Measurements from ENCODE around the gene PKN1. TPM values are rescaled to one million over a fixed set of nuclear protein-coding genes. Genes with fewer than 3 reads are reported as not detected.
"Not testable (repeated sequence)": the region's sequence is repeated elsewhere in the genome, so short reads cannot be mapped to it uniquely, and the experiment has no call there.

Gene PKN1
- polyA plus RNA-seq, 3 donors: 87.0 to 106 (median 98.6) TPM

DNA sequence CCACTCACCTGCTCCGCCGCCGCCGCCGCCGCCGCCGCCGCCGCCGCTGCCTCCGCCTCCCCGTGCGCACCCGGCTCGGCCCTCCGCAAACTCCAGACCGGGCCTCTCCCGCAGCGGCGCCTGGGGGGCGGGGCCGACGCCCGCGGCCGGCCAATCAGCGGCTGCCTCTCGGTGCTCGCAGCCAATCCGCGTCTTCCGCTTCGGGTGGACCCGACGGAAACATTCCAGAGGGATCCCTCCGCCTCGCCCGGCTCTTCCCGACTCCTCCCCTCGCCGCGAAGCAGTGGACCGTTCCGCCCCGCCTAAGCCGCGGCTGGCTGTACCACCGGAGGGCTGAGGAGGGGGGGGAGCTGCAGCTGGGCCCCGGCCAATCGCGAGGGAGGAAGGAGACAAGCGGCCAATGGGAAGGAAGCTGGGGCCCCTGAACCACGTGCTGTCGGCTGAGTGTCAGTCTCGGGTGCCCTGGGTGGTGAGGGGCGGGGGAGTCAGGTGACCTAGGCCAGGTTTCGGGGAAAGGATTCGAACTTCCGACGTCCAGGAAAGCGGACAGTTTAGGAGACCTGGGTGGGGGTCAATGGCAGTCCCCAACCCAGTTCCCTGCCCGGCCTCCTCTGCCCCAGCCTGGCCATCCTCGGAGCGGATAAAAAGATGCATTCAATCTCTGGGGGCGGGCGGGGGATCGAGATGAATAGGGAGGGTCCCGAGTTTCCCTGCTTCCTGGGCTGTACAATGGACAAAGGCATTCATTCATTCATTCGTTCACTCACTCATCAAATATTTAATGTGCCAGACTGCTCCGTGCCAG is 63.1 kb downstream of the PKN1 start, which contains the start of gene GIPC1:
Gene GIPC1 (minus strand): TSS at position 99 of the 805 bp plus-strand sequence. CDS start 13,151 bp downstream, outside the sequence.
- peak; percentile 95 to 99 (median 98) for DNase-seq (ENCODE audit: extremely low read depth in 1 of 11, low read depth in 9 of 11, low spot score in 4 of 11)

DNA sequence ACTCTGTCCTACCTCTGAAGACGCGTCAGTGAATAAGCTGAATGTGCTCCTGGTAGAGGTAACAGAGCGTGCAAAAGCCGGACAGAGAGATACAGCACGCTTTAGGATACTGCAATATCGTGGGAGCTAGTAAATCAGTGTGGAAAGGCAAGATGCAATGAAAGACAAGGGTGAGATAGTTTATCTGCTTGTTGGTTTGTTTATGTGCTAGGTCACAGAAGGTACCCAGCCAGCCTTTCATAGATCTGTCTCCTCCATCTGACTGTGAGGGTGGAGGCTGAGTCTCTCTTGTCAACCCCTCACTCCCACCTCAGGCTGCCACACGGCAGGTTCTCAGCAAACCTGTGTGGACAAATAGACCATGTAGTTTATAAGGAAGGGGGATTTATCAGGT is 63.7 kb downstream of the PKN1 start:
- no peak for DNase-seq (ENCODE audit: extremely low read depth in 1 of 11, low read depth in 9 of 11, low spot score in 4 of 11)

DNA sequence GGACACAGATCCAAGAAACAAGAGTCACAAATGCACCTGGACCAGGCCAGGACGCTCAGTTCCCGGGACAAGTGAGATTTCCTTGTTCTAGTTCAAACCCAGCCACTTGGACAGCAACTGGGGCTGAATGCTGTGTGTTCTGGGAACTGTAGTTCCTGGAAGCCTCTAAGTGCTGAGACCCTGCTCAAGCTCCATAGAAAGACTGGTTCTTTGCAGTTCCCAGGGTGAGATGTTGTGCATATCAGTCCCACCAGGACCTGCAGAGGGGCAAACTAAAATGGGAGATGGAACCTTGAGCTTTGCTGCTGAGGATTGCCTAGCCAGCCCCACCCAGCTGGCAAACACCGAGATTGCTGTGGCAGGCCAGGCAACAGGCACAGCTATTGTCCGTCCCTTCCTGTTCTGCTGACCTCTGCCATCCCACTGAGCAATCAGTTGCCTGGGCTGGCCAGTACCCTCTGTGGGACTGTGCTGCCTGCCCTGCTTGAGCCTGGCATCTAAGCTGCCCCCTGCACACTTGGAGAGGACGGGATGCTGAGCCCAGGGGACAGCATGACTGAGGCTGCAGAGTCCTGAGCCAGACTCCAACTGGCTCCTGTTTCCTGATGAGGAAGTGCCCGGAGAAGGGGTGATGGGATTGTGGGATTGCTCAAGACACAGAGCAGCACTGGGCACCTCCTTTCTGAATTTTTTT is 64.3 kb downstream of the PKN1 start:
- no peak for DNase-seq (ENCODE audit: extremely low read depth in 1 of 11, low read depth in 9 of 11, low spot score in 4 of 11)

DNA sequence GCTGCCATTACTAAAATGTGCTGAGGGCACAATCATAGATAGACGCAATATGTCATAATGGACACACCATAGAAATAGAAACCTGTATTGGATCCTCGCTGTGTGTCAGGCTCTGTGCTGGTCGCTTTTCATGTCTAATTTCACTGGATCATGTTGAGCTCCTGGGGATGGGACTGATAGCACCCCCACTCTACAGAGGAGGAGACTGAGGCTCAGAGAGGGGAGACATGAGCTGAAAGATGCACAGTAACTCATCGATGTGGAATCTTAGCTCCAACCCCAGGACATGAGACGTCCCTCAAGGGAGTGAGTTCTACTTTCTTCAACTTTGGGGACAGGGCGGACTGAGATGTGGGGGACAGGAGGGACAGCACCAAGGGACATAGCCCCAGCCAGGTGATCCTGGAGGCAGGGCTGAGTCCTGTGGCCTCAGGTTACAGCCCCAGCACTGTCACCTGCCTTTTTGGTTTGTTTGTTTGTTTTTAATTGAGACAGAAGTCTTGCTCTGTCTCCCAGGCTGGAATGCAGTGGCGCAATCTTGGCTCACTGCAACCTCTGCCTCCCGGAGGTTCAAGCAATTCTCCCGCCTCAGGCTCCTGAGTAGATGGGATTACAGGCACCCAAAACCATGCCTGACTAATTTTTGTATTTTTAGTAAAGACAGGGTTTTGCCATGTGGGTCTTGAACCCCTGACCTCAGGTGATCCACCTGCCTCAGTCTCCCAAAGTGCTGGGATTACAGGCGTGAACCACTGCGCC is 69.4 kb downstream of the PKN1 start:
- DNase-seq (ENCODE audit: extremely low read depth in 1 of 11, low read depth in 9 of 11, low spot score in 4 of 11): no peak

DNA sequence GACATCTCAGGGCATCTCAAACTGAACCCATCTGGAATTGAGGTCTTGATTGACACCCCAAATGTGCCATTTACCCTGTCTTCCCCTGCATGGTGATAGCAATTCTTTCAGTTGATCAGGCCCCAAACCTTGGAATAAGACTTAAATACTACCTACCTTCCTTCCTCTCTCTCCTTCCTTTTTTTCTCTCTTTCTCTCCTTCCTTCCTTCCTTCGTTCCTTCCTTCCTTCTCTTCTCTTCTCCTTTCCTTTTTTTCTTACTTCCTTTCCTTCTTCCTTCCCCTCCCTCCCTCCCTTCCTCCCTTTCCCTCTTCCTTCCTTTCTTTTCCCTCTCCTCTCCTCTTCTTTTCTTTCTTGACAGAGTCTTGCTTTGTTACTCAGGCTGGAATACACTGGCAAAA is 70.2 kb downstream of the PKN1 start:
- DNase-seq (ENCODE audit: extremely low read depth in 1 of 11, low read depth in 9 of 11, low spot score in 4 of 11): no peak

DNA sequence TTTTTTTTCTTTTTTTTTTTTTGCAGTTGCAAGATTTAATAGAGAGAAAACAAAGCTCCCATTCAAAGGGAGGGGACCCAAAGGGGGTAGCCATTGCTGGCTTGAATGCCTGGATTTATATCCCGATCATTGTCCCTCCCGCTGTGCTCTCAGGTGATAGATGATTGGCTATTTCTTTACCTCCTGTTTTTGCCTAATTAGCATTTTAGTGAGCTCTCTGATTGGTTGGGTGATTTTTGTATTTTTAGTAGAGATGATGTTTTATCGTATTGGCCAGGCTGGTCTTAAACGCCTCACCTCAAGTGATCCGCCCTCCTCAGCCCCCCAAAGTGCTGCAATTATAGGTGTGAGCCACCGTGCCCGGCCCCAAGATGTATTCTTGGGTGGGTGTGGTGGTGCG is 71.5 kb downstream of the PKN1 start:
- DNase-seq (ENCODE audit: extremely low read depth in 1 of 11, low read depth in 9 of 11, low spot score in 4 of 11): not testable (repeated sequence)

DNA sequence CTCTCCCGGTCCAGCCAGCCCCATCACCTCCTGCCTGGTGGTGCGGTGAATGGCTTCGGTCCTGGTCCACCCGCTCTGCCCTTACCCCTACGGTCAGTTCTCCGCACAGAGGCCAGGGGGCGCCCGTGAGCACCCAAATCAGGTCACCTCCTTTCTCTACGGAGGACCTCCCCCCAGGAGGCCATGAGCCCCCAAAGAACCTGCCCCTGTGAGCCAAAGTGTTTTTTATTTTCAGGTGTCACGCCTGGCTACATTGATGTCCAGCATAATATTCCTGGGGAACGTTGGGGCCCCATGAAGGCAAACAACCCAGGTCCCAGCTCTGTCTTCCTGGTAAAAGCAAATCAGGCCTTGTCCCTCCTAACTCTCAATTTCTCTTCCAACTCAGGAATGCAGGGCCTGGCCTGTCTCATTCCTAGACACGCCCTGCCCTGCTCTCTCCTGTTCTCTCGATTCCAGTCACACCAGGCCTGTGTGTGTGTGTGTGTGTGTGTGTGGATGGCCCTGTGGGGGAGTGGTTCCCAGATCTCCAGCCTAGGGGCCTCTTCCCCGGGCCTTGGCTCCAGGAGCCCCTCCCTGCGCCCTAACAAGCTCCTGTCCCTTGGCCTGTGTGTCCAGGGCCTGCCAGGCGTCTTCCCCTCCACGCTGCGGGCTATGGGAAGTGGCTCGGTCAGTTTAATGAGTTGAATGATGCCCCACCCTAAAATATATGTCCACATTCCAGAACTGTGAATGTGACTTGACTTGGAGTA is 72.6 kb downstream of the PKN1 start:
- DNase-seq (ENCODE audit: extremely low read depth in 1 of 11, low read depth in 9 of 11, low spot score in 4 of 11): no peak

DNA sequence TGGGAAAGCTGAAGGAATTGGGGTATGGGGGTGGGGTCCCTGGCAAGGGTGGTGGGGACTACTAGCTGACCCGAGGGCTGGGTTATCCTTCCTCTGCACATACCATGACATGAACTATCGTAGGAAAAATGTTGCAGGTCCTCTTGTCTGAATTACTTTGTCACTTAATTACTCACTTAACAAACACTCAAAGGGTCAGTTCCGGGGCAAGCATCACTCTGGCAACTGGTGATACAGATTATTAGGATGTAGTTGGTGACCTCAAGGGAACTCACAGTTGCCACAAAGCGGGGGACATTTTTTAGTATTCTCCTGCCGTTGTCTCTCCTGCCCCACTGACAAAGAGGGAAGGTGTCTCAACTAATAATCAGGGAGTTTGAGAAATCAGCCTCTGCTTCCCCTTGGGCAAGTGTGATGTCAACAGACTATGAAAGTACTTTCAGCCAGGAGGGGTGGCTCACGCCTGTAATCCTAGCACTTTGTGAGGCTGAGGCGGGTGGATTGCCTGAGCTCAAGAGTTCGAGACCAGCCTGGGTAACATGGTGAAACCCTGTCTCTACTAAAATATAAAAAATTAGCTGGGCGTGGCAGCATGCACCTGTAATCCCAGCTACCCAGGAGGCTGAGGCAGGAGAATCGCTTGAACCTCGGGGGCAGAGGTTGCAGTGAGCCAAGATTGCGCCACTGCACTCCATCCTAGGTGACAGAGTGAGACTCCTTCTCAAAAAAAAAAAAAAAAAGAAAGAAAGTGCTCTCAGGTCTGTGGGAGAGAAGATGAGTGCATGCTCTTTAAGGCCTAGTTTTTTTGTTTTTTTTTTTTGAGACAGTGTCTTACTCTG is 74.8 kb downstream of the PKN1 start:
- no peak for DNase-seq (ENCODE audit: extremely low read depth in 1 of 11, low read depth in 9 of 11, low spot score in 4 of 11)

DNA sequence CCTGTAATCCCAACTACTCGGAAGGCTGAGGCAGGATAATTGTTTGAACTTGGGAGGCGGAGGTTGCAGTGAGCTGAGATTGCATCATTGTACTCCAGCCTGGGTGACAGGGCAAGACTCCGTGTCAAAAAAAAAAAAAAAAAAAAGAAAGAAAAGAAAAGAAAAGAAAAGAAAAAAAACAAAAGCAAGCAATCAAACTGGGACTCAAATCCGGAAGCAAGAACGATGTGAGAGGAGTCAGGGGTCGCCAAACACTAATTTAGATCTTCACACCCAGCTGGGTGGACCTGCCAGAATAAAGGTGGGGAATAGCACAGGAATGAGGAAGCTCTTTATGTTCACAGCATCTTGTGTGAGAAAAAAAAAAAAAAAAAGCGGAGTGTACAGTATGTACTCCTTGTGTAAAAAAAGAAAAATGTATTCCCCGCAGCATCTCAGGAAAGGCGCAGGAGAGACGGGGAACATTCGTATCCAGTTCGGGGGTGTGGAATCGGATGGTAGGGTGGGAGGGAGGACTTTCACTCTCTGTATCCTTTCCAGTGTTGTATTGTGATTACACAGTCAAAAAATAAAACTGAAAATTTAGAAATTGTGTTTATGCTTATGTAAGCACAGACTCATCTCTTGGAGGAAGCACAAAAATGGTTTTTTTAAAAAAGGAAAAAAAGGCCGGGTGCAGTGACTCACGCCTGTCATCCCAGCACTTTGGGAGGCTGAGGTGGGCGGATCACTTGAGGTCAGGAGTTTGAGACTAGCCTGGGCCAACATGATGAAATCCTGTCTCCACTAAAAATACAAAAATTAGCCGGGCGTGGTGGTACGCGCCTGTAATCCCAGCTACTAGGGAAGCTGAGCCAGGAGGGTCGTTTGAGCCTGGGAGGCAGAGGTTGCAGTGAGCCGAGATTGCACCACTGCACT is 77.5 kb downstream of the PKN1 start:
- no peak for DNase-seq (ENCODE audit: extremely low read depth in 1 of 11, low read depth in 9 of 11, low spot score in 4 of 11)

DNA sequence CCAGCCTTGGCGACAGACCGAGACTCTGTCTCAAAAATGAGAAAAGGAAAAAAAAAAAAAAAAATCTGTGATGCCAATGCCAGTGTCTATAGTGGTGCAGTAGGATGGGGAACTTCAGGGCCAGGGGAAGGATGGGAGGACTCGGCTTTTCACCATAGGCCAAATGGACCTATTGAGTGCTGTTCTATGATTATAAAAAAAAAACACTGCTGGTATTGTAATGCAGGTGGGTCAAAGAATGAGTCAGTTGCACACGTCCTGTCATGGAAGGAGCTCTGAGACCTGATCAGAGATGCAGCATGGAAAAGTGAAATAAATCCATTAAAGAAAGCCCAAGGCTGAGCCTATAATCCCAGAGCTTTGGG is 78.1 kb downstream of the PKN1 start:
- DNase-seq (ENCODE audit: extremely low read depth in 1 of 11, low read depth in 9 of 11, low spot score in 4 of 11): no peak

DNA sequence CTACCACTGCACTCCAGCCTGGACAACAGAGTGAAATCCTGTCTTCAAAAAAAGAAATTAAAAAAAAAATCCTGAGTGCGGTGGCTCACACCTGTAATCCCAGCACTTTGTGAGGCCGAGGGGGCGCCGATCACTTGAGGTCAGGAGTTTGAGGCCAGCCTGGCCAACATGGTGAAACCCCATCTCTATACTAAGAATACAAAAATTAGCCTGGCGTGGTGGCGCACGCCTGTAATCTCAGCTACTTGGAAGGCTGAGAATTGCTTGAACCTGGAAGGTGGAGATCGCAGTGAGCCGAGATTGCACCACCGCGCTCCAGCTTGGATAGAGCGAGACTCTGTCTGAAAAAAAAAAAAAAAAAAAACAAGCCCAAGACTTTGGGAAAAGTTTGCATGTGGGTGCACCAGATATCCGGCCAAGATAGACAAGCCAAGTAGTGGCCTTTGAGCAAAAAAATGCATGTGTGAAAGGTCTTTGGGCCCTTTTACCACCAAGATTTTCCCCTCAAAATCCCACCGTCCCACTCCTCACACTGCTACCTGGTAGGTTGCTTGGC is 79.4 kb downstream of the PKN1 start:
- no peak for DNase-seq (ENCODE audit: extremely low read depth in 1 of 11, low read depth in 9 of 11, low spot score in 4 of 11)

DNA sequence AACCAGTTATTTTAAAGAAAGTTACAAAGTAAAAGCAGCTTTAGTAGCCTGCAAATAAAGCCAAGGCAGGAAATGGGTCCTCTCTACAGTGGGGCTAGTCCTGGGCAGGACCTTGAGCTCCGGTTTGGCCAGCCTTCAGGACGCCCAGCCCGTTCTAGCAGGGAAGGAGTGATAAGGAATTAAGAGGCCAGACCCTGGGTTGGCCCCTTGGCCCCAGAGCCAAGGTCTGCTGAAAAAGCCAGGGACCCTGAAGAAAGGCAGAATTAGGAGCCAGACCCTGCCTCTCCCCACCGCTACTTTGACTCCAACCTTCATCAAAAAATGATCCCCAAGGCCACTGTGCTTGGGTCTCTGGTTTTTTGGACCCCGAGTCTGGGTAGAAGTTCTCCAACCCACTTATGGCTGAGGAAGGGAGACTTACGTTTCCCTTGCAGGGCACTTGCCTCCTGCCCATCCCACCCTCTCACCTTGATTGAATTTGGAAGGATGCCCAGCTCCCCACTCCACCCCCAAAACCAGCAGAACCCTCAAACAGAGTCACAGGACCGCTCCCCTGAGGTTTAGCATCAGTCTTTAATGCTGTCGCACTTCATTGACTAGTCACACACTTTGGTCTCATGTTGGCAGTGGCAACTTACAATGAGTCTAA is 81.2 kb downstream of the PKN1 start:
- DNase-seq (ENCODE audit: extremely low read depth in 1 of 11, low read depth in 9 of 11, low spot score in 4 of 11): no peak

DNA sequence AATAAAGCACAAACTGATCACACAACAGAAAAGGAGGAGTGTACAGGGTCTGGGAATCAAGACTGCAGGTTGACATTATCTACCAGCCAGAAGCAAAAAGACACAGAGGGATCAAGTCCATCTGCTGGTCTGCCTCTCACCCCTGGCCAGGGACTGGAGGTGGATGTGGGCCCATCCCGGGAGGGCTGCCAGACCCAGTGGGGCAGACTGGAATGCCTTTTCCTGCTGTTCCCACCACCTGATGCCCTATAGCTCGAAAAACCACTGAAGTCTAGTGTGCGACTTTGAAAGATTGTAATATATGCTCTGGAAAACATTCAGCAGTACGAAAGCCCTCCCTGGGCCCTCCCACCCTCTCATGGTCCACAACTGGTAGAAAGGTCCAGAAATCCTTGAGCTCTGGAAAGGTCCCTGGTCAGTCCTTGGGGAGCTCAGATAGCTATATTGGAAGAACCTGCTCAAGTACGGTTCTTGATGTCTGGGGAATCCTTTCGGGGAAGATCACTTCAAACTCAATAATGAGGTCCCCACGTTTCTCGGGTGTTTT is 82.5 kb downstream of the PKN1 start:
- DNase-seq (ENCODE audit: extremely low read depth in 1 of 11, low read depth in 9 of 11, low spot score in 4 of 11): no peak

DNA sequence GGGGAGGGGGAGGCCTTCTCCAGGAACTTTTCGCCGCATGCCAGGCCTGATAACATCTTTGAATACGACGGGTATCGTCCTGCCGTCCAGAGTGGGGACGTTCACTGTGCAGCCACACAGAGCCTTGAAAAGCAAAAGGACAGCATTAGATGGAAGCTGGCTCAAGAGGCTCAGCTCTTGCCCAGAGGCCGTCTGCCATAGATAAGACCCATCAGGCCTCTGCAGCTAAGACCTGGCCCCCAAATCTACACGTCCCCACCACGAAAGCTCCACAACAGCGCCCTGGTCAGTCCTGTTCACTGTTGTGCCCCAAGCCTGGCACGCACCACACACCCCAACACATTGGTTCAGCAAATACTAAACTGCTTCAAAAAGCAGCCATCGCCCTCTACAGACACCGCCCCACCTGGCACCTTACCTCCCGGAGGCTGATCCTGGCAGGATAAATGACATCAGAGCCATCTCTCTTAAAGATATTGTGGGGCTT is 83.0 kb downstream of the PKN1 start:
- DNase-seq (ENCODE audit: extremely low read depth in 1 of 11, low read depth in 9 of 11, low spot score in 4 of 11): no peak

DNA sequence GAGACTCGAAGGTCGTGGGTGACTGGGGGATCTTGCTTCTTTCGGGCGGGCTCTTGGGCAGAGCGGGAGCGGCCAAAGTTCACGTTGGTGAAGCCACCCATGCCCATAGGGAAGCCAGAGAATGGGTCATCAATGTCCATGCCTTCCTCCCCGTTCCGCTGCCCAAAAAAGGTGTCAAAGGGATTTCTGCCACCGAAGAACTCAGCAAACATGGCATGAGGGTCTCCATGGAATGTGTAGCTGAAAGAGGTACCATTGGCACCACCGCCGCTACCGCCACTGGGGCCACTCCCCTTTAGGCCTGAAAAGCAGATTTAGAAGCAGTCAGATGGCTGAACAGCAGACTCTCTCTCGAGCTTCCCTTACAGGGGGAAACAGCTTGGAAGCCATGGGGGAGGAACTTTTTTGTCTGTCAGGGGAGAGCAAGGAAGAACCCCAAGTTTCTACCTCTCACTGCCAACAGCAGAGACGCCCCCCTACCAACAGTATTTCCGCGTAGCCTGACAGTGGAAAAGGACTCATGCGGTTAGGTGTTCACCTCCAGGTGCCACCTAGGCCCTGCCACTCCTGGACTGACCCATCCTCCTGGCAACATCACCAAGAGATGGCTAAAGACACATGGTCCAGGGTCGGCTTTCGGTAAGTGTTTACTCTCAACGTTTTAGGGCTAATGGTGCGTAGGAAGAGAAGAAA is 83.8 kb downstream of the PKN1 start:
- DNase-seq (ENCODE audit: extremely low read depth in 1 of 11, low read depth in 9 of 11, low spot score in 4 of 11): no peak

DNA sequence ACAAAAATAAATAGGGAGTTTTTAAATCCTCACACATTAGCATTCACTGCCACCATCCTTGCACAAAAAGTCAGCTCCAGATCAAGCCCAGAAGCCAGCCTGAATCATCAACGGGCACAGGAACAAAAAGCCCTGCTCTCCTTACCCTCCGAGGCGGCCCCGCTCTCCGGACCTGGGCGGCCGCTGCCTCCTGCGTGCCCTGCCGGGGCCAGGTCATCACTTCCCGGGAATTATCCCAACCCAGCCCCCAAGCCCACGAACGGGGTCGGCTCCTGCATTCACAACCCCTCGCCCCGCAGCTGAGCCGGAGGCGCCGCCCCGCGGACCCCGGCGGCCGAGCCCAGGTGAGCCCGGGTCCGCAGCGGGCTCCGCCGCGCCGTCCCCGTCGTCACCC is 84.3 kb downstream of the PKN1 start:
- no peak for DNase-seq (ENCODE audit: extremely low read depth in 1 of 11, low read depth in 9 of 11, low spot score in 4 of 11)

Measured in renal cortex interstitium (tissue), 11 donors.